Activated CD8-positive, alpha-beta memory T cell treated with anti-CD3 and anti-CD28 coated beads, Interleukin-2, amount 10 ng/mL, durations not matched to agents 7 days and 5 days (primary cell): ENCODE measurements around the gene PRR5L. TPM values are rescaled to one million over a fixed set of nuclear protein-coding genes. Genes with fewer than 3 reads are reported as not detected.

ENCODE experiments used
- ATAC-seq: fragments of 150-1000 bp; cut with Tn5 transposase; one replicate; pipeline ENCODE4 v1.10.0; 2021; ENCODE audit warnings: moderate library complexity
- CTCF ChIA-PET: fragments of 350-600 bp; sonication (Branson Sonifier 250); formaldehyde crosslinking; loops from one replicate; lab custom pipeline; 2021; ENCODE audit warnings: antibody characterized with exemption; lab: Charles Lee
- DNase-seq: peaks from one replicate; pipeline ENCODE4 v3.0.0-alpha.2; 2020
- H3K27ac Mint-ChIP-seq: one replicate; pipeline ENCODE4 v1.8.0; 2021; ENCODE audit warnings: mild to moderate bottlenecking, mixed read lengths
- H3K27me3 Mint-ChIP-seq: one replicate; pipeline ENCODE4 v1.8.0; 2021; ENCODE audit warnings: mixed read lengths
- H3K36me3 Mint-ChIP-seq: one replicate; pipeline ENCODE4 v1.8.0; 2021; ENCODE audit warnings: mild to moderate bottlenecking, mixed read lengths
- H3K4me1 Mint-ChIP-seq: one replicate; pipeline ENCODE4 v1.8.0; 2021; ENCODE audit warnings: mixed read lengths
- H3K4me3 Mint-ChIP-seq: one replicate; pipeline ENCODE4 v1.8.0; 2021; ENCODE audit warnings: mild to moderate bottlenecking, moderate library complexity, mixed read lengths
- H3K9me3 Mint-ChIP-seq: one replicate; pipeline ENCODE4 v1.8.0; 2022; ENCODE audit warnings: low read depth, mixed read lengths
- total RNA-seq, 2 experiments: library from RNA; stranded (reverse); gene quantifications; one replicate each; pipeline ENCODE4 v1.2.3, GENCODE V29; 2021

PRR5L gene
- total RNA-seq, 2 experiments from 2014 or later: 6.6 to 11.1 TPM

- no peak for DNase-seq
- Mint-ChIP-seq H3K36me3 (no peaks in the 10 kb centered on the region), H3K27ac (no peak overlapping the region), H3K9me3 (no peaks in the 10 kb centered on the region), H3K27me3 (peaks cover 6% of the 10 kb centered on the region), H3K4me3 (no peak overlapping the region), H3K4me1 (peaks cover 31% of the 10 kb centered on the region)
- CTCF ChIA-PET: no interaction called here
- ATAC-seq: no peak
Observed at GRCh38 chr11:36455658-36456111, 159.6 kb downstream of the PRR5L start.

- Mint-ChIP-seq H3K36me3 (no peaks in the 10 kb centered on the region), H3K27me3 (peaks cover 11% of the 10 kb centered on the region), H3K4me1 (peaks cover 33% of the 10 kb centered on the region), H3K4me3 (no peak overlapping the region), H3K9me3 (no peaks in the 10 kb centered on the region), H3K27ac (no peak overlapping the region)
- CTCF ChIA-PET: no interaction called here
- ATAC-seq (no peak), DNase-seq (no peak)
Observed at GRCh38 chr11:36456156-36456555, 160.1 kb downstream of the PRR5L start.

- DNase-seq: no peak
- Mint-ChIP-seq H3K4me1 (peaks cover 16% of the 10 kb centered on the region), H3K4me3 (no peak overlapping the region), H3K9me3 (no peaks in the 10 kb centered on the region), H3K27me3 (peaks cover 14% of the 10 kb centered on the region), H3K36me3 (no peaks in the 10 kb centered on the region), H3K27ac (no peak overlapping the region)
- CTCF ChIA-PET: no interaction called here
- no peak for ATAC-seq
Observed at GRCh38 chr11:36458129-36458915, 162.2 kb downstream of the PRR5L start.

- Mint-ChIP-seq H3K4me3 (no peak overlapping the region), H3K27ac (no peak overlapping the region), H3K9me3 (no peaks in the 10 kb centered on the region), H3K4me1 (peaks cover 11% of the 10 kb centered on the region), H3K36me3 (no peaks in the 10 kb centered on the region), H3K27me3 (peaks cover 14% of the 10 kb centered on the region)
- CTCF ChIA-PET: interaction anchor here (1.0 kb wide), 1 partner anchor 166 kb away, joined by 3 read pairs; no protein-coding TSS in a partner anchor
- no peak for DNase-seq
- ATAC-seq: no peak
Observed at GRCh38 chr11:36459046-36459445, 163.0 kb downstream of the PRR5L start.

GRCh38 chr11:36460220-36460619 lies 164.1 kb downstream of the PRR5L start:
- no peaks in the 10 kb centered on the region for H3K36me3 Mint-ChIP-seq
- CTCF ChIA-PET: no interaction called here
- DNase-seq (no peak), ATAC-seq (peak; percentile 16)
- H3K4me1 Mint-ChIP-seq: peaks cover 11% of the 10 kb centered on the region
- peaks cover 14% of the 10 kb centered on the region for H3K27me3 Mint-ChIP-seq
- no peaks in the 10 kb centered on the region for H3K9me3 Mint-ChIP-seq
- H3K27ac Mint-ChIP-seq: no peak overlapping the region
- H3K4me3 Mint-ChIP-seq: no peak overlapping the region

GRCh38 chr11:36462321-36462720 lies 166.2 kb downstream of the PRR5L start:
- H3K4me3 Mint-ChIP-seq: no peak overlapping the region

GRCh38 chr11:36463781-36464180 lies 167.7 kb downstream of the PRR5L start:
- CTCF ChIA-PET: interaction anchor here (0.8 kb wide), 1 partner anchor 8 kb away, joined by 3 read pairs; no protein-coding TSS in a partner anchor
- Mint-ChIP-seq H3K9me3 (no peaks in the 10 kb centered on the region), H3K27ac (no peak overlapping the region), H3K27me3 (peaks cover 10% of the 10 kb centered on the region), H3K4me1 (peaks cover 11% of the 10 kb centered on the region), H3K4me3 (no peak overlapping the region), H3K36me3 (no peaks in the 10 kb centered on the region)
- ATAC-seq (no peak), DNase-seq (no peak)

More at GRCh38 chr11:36462321-36462720, 166.2 kb downstream of the PRR5L start:
- CTCF ChIA-PET: interaction anchor here (0.8 to 1.2 kb wide), 2 partner anchors 10 to 25 kb away, joined by 3 read pairs; no protein-coding TSS in a partner anchor
- ATAC-seq (no peak), DNase-seq (no peak)
- Mint-ChIP-seq H3K9me3 (no peaks in the 10 kb centered on the region), H3K27me3 (peaks cover 14% of the 10 kb centered on the region), H3K4me1 (peaks cover 11% of the 10 kb centered on the region), H3K27ac (no peak overlapping the region), H3K36me3 (no peaks in the 10 kb centered on the region)

- Mint-ChIP-seq H3K36me3 (no peaks in the 10 kb centered on the region), H3K27ac (no peak overlapping the region), H3K27me3 (peaks cover 10% of the 10 kb centered on the region), H3K4me3 (no peak overlapping the region), H3K9me3 (no peaks in the 10 kb centered on the region), H3K4me1 (peaks cover 9% of the 10 kb centered on the region)
- ATAC-seq (no peak), DNase-seq (no peak)
- CTCF ChIA-PET: interaction anchor here (1.1 kb wide), 1 partner anchor 88 kb away, joined by 3 read pairs; no protein-coding TSS in a partner anchor
Observed at GRCh38 chr11:36464720-36465119, 168.6 kb downstream of the PRR5L start.

GRCh38 chr11:36465449-36466163 lies 169.5 kb downstream of the PRR5L start:
- Mint-ChIP-seq H3K4me3 (no peak overlapping the region), H3K27me3 (peaks cover 9% of the 10 kb centered on the region), H3K4me1 (peaks cover 3% of the 10 kb centered on the region), H3K9me3 (no peaks in the 10 kb centered on the region), H3K36me3 (no peaks in the 10 kb centered on the region), H3K27ac (no peak overlapping the region)
- CTCF ChIA-PET: interaction anchor here (1.1 to 1.2 kb wide), 2 partner anchors 12 to 89 kb away, joined by 3 read pairs; no protein-coding TSS in a partner anchor
- DNase-seq: no peak
- no peak for ATAC-seq

GRCh38 chr11:36467012-36467411 lies 170.9 kb downstream of the PRR5L start:
- Mint-ChIP-seq H3K27me3 (no peaks in the 10 kb centered on the region), H3K9me3 (no peaks in the 10 kb centered on the region), H3K36me3 (no peaks in the 10 kb centered on the region), H3K27ac (no peak overlapping the region), H3K4me1 (no peaks in the 10 kb centered on the region), H3K4me3 (no peak overlapping the region)
- CTCF ChIA-PET: interaction anchor here (1.7 to 2.5 kb wide), 2 partner anchors 26 to 175 kb away, joined by 5 to 6 read pairs; no protein-coding TSS in a partner anchor
- ATAC-seq (no peak), DNase-seq (no peak)

- no peak overlapping the region for H3K27ac Mint-ChIP-seq
- DNase-seq: no peak
- H3K9me3 Mint-ChIP-seq: no peaks in the 10 kb centered on the region
- no peaks in the 10 kb centered on the region for H3K36me3 Mint-ChIP-seq
- H3K27me3 Mint-ChIP-seq: no peaks in the 10 kb centered on the region
- H3K4me3 Mint-ChIP-seq: no peak overlapping the region
- CTCF ChIA-PET: interaction anchor here (1.7 to 2.6 kb wide), 3 partner anchors 11 to 175 kb away, joined by 5 to 13 read pairs (median 6); no protein-coding TSS in a partner anchor
- H3K4me1 Mint-ChIP-seq: no peaks in the 10 kb centered on the region
- ATAC-seq: no peak
Observed at GRCh38 chr11:36467916-36468315, 171.8 kb downstream of the PRR5L start.

GRCh38 chr11:36469063-36469462 lies 173.0 kb downstream of the PRR5L start:
- Mint-ChIP-seq H3K27ac (no peak overlapping the region), H3K9me3 (no peaks in the 10 kb centered on the region), H3K4me3 (no peak overlapping the region), H3K27me3 (no peaks in the 10 kb centered on the region), H3K36me3 (no peaks in the 10 kb centered on the region), H3K4me1 (no peaks in the 10 kb centered on the region)
- no peak for ATAC-seq
- CTCF ChIA-PET: interaction anchor here (2.5 to 2.6 kb wide), 2 partner anchors 10 to 24 kb away, joined by 6 to 13 read pairs; no protein-coding TSS in a partner anchor
- no peak for DNase-seq
